Hepatocyte (in vitro differentiated cells): ENCODE data around the gene TRUB1.

Source experiments
- EZH2 ChIP-seq: fragments of 200-600 bp; sonication (generic); IDR thresholded peaks from 2 replicates; pipeline ENCODE4 v1.6.1; 2016; ENCODE audit warnings: antibody characterized with exemption, mild to moderate bottlenecking, borderline replicate concordance
- TF ChIP-seq, protein P1 (sequence below): fragments of 200-600 bp; sonication (generic); IDR thresholded peaks from 2 replicates; pipeline ENCODE4 v1.5.1; 2016; ENCODE audit warnings: antibody characterized with exemption, mild to moderate bottlenecking; ENCODE audit not compliant: poor library complexity

DNA sequence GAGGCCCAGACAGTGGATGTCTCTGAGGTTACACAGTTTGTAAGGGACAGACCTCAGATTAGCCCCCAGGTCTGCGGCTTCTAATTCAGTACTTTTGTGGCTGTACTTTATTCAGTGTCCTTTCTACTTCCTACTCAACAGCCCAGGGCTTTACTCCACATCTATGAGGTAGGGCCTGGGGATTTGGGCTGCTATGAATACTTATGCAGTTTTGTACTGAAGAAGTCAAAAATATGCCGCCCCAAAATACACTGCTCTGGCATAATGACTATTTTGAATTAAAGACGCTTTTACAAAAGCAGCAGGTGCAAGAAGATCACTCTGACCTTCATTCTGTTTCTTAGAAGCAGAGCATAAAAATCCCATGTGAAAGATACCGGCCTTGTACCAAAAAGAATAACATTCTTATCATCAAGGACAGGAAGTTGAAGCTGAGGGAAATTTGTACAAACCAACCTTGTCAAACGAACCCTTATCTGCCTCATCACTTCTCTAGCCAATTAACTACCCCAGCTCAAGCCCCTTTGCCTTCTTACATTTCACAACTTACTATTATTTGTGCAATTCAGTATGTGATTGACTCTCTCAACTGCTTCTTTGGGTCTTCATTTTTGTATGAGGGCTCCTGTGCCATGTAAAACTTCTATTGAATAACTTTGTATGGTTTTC is 26.1 kb upstream of the TRUB1 start:
- TF ChIP-seq, protein P1, sequence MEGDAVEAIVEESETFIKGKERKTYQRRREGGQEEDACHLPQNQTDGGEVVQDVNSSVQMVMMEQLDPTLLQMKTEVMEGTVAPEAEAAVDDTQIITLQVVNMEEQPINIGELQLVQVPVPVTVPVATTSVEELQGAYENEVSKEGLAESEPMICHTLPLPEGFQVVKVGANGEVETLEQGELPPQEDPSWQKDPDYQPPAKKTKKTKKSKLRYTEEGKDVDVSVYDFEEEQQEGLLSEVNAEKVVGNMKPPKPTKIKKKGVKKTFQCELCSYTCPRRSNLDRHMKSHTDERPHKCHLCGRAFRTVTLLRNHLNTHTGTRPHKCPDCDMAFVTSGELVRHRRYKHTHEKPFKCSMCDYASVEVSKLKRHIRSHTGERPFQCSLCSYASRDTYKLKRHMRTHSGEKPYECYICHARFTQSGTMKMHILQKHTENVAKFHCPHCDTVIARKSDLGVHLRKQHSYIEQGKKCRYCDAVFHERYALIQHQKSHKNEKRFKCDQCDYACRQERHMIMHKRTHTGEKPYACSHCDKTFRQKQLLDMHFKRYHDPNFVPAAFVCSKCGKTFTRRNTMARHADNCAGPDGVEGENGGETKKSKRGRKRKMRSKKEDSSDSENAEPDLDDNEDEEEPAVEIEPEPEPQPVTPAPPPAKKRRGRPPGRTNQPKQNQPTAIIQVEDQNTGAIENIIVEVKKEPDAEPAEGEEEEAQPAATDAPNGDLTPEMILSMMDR: no peak
- no peak for TF ChIP-seq EZH2
